Skin epidermis (tissue), 12 donors: Measurements from ENCODE around the gene RAG2.
"Not testable (repeated sequence)": the region's sequence is repeated elsewhere in the genome, so short reads cannot be mapped to it uniquely, and the experiment has no call there.

Source experiments
- H3K27ac ChIP-seq, 21 experiments: fragments of 200-600 bp; sonication (generic) in 11 of 21; one replicate each; pipeline ENCODE4 v1.5.0; 2020; ENCODE audit warnings: mild to moderate bottlenecking in 3 of 21, inconsistent platforms in 2 of 21, moderate library complexity in 2 of 21
- H3K4me3 ChIP-seq, 7 experiments: fragments of 200-600 bp; sonication (generic) in 2 of 7; one replicate each; pipeline ENCODE4 v1.5.0; 2020; ENCODE audit warnings: inconsistent platforms in 2 of 7, mild to moderate bottlenecking in 2 of 7, moderate library complexity in 1 of 7

RAG2 gene

DNA sequence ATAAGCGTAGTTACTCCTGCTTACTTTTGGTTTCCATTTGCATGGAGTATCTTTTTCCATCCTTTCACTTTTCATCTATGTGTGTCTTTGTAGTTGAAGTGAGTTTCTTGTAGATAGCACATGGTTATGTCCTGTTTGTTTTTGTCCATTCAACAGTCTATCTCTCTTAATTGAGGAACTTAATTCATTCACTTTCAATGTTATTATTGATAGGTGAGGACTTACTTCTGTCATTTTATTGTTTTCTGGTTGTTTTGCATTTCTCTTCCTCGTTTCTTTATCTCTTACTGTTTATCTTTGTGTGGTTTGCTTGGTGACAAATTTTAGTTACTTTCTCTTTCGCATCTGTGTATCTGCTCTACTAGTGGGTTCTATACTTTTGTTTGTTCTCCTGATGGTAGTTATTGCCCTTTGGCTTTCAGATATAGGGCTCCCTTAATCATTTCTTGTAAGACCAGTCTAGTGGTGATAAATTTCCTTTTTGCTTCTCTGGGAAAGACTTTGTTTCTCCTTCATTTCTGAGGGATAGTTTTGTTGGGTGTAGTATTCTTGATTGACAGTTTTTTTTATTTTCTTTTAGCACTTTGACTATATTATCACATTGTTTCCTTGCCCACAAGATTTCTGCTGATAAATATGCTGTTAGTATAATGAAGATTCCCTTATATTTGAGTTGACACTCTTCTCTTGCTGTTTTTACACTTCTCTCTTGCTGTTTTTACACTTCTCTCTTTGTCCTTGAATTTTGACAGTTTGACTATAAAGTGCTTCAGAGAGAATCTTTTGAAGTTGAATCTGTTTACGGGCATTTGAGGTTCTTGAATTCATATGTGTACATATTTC, 39.2 kb downstream of the RAG2 start:
- H3K27ac ChIP-seq: peak overlapping the region in 2 of 21 experiments; percentile 18 to 63
- no peak overlapping the region for H3K4me3 ChIP-seq

DNA sequence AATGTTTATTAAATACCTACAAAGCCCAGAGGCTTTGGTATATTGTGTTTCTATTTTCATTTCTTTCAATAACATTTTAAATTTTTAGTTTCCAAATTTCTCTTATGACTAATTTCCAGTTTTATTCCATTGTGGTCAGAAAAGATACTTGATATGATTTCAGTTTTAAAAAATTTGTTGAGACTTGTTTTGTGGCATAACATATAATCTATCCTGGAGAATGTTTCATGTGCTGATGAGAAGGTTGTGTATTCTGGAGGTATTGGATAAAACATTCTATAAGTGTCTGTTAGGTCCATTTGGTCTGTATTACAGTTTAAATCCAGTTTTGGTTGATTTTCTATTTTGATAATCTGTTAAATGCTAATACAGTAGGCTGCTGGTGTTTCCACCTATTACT, 40.0 kb downstream of the RAG2 start:
- Histone ChIP-seq H3K4me3 (no peak overlapping the region), H3K27ac (peak overlapping the region in 1 of 21 experiments; percentile 63)

DNA sequence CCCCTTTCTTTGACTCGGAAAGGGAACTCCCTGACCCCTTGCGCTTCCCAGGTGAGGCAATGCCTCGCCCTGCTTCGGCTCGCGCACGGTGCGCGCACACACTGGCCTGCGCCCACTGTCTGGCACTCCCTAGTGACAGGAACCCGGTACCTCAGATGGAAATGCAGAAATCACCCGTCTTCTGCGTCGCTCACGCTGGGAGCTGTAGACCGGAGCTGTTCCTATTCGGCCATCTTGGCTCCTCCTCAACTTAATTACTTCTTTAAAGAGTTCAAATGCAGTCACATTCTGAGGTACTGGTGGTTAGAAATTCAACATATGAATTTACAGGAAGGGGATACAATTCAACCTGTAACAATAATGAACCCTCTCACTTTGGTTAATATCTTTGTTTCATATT, 40.6 kb downstream of the RAG2 start:
- not testable (repeated sequence) for H3K27ac ChIP-seq
- peak overlapping the region in 1 of 7 experiments; percentile 12 for H3K4me3 ChIP-seq

DNA sequence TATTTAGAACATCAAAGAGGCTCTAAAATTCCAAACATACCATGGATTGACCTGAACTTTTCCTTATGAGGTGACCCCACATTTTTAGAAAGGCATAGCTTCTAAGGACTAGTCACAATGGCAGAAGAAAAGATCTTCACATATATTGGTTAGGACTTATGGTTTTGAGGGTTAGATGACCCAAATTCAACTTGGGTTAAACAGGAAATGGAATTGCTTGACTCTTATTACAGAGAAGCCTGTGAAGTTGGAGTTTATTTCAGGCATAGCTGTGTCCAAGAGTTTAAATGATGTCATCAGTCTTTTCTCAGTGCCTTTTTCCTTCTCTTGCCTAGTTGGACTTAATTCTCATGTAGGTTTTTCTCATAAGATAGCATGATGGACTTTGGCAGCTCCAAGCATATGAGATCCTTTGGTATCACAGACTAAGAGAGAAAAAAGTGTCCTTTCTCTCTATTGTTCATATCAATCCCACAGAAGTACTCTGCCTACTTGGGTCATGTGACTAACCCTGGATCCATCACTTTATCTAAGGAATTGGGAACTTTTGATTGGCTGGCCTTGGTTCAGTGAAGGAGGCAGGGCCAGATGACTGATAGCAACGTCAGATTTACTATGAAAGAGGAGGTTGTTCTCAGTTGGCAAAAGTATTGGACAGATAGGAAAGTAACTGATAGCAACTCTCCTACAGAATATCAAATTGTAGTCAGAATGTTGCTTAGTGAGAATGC, 47.5 kb downstream of the RAG2 start:
- Histone ChIP-seq H3K27ac (no peak overlapping the region), H3K4me3 (no peak overlapping the region)
